IMR-90 (cell line): ENCODE data around the gene OR4F6. TPM values are rescaled to one million over a fixed set of nuclear protein-coding genes. Genes with fewer than 3 reads are reported as not detected.
A peak's percentile ranks its signal among the peaks of the same experiment; 100 is the strongest.

ENCODE experiments used
- ATAC-seq: fragments of 200-7000 bp; cut with Tn5 transposase; 2 replicates; pipeline ENCODE4 v1.9.1; 2020; ENCODE audit warnings: low read depth, mild to moderate bottlenecking, moderate library complexity
- BruUV-seq: library from RNA; stranded (reverse); fragments of 400-500 nt; replicated peaks from 2 replicates; lab custom pipeline; 2021; lab: Mats Ljungman, UMichigan
- CTCF ChIA-PET: fragments of 300-600 bp; formaldehyde crosslinking; extraction: SDS; loops from one replicate; lab custom pipeline; 2021; ENCODE audit warnings: antibody characterized with exemption; lab: Yijun Ruan, JAX
- POLR2A ChIA-PET: fragments of 300-600 bp; sonication (Branson Sonifier 250); formaldehyde crosslinking; loops from one replicate; lab custom pipeline; 2022; ENCODE audit warnings: antibody characterized with exemption; ENCODE audit not compliant: unreplicated experiment; lab: Charles Lee
- DNase-seq: peaks from one replicate; pipeline ENCODE4 v3.0.0; 2013
- H2AFZ ChIP-seq: replicated peaks from 2 replicates; pipeline ENCODE3; 2013; ENCODE audit warnings: low read length, mild to moderate bottlenecking; ENCODE audit not compliant: poor library complexity
- H2AK5ac ChIP-seq: 2 replicates; pipeline ENCODE4 v1.6.1; 2013; ENCODE audit warnings: low read depth, low read length, inconsistent platforms
- H2AK9ac ChIP-seq: replicated peaks from 2 replicates; pipeline ENCODE3; 2013; ENCODE audit warnings: mild to moderate bottlenecking, low read depth, low read length, moderate library complexity; ENCODE audit not compliant: poor library complexity
- H2BK120ac ChIP-seq: 2 replicates; pipeline ENCODE4 v1.6.1; 2013; ENCODE audit warnings: low read depth, low read length, inconsistent platforms
- H2BK15ac ChIP-seq: 3 replicates; pipeline ENCODE4 v1.6.1; 2013; ENCODE audit warnings: low read depth, low read length, inconsistent platforms
- H2BK20ac ChIP-seq: 2 replicates; pipeline ENCODE4 v1.6.1; 2013; ENCODE audit warnings: low read depth, mild to moderate bottlenecking, inconsistent platforms, low read length, moderate library complexity
- H2BK5ac ChIP-seq: 2 replicates; pipeline ENCODE4 v1.6.1; 2013; ENCODE audit warnings: mild to moderate bottlenecking, low read depth, low read length, inconsistent platforms; ENCODE audit not compliant: poor library complexity, severe bottlenecking
- H3K14ac ChIP-seq: replicated peaks from 2 replicates; pipeline ENCODE4 v1.6.1; 2013; ENCODE audit warnings: low read depth, low read length, inconsistent platforms
- H3K18ac ChIP-seq: 2 replicates; pipeline ENCODE4 v1.6.1; 2013; ENCODE audit warnings: low read depth, low read length, control low read depth
- H3K23ac ChIP-seq: 2 replicates; pipeline ENCODE4 v1.6.1; 2013; ENCODE audit warnings: low read depth, low read length, inconsistent platforms
- H3K27ac ChIP-seq: 2 replicates; pipeline ENCODE4 v1.5.1; 2013; ENCODE audit warnings: mild to moderate bottlenecking, control low read depth, low read length; ENCODE audit not compliant: insufficient read depth
- H3K27me3 ChIP-seq: 2 replicates; pipeline ENCODE4 v1.6.1; 2013; ENCODE audit warnings: low read length; ENCODE audit not compliant: control insufficient read depth, insufficient read depth
- H3K36me3 ChIP-seq: 2 replicates; pipeline ENCODE4 v1.6.1; 2013; ENCODE audit warnings: low read length, mixed read lengths; ENCODE audit not compliant: control insufficient read depth, insufficient read depth
- H3K4ac ChIP-seq: 2 replicates; pipeline ENCODE4 v1.6.1; 2013; ENCODE audit warnings: low read depth, low read length, inconsistent platforms
- H3K4me1 ChIP-seq: 2 replicates; pipeline ENCODE4 v1.6.1; 2013; ENCODE audit warnings: low read length, mixed read lengths; ENCODE audit not compliant: control insufficient read depth, insufficient read depth
- H3K4me2 ChIP-seq: 2 replicates; pipeline ENCODE4 v1.6.1; 2013; ENCODE audit warnings: low read depth, mild to moderate bottlenecking, control low read depth, low read length, moderate library complexity
- H3K4me3 ChIP-seq: 2 replicates; pipeline ENCODE4 v1.5.1; 2013; ENCODE audit warnings: low read depth, mild to moderate bottlenecking, control low read depth, low read length, moderate library complexity; ENCODE audit not compliant: insufficient read depth
- H3K56ac ChIP-seq: 2 replicates; pipeline ENCODE4 v1.6.1; 2013; ENCODE audit warnings: low read length, inconsistent platforms; ENCODE audit not compliant: insufficient read depth; ENCODE audit errors: extremely low read depth
- H3K79me1 ChIP-seq, 2 experiments: 2 replicates each; pipeline ENCODE4 v1.6.1; 2013; ENCODE audit warnings: low read length in 2 of 2, inconsistent platforms in 1 of 2, low read depth in 1 of 2
- H3K9ac ChIP-seq: 2 replicates; pipeline ENCODE4 v1.6.1; 2013; ENCODE audit warnings: low read depth, low read length, control low read depth
- H3K9me1 ChIP-seq: 2 replicates; pipeline ENCODE4 v1.6.1; 2013; ENCODE audit warnings: low read length, inconsistent platforms; ENCODE audit not compliant: insufficient read depth
- H3K9me3 ChIP-seq: 2 replicates; pipeline ENCODE4 v1.6.1; 2013; ENCODE audit warnings: low read length; ENCODE audit not compliant: control insufficient read depth, insufficient read depth
- H4K20me1 ChIP-seq: 2 replicates; pipeline ENCODE4 v1.6.1; 2013; ENCODE audit warnings: low read length, inconsistent platforms; ENCODE audit not compliant: insufficient read depth
- H4K5ac ChIP-seq: 2 replicates; pipeline ENCODE4 v1.6.1; 2013; ENCODE audit warnings: mild to moderate bottlenecking, low read depth, low read length, control low read depth
- H4K8ac ChIP-seq, 2 experiments: 2 replicates each; pipeline ENCODE4 v1.6.1; 2013; ENCODE audit warnings: low read depth in 2 of 2, low read length in 2 of 2, control low read depth in 1 of 2, inconsistent platforms in 1 of 2
- H4K91ac ChIP-seq: 2 replicates; pipeline ENCODE4 v1.6.1; 2013; ENCODE audit warnings: low read depth, low read length, inconsistent platforms; ENCODE audit not compliant: insufficient read depth
- CHD1 ChIP-seq: IDR thresholded peaks from 2 replicates; pipeline ENCODE4 v1.6.1; 2012; ENCODE audit warnings: low read depth, low read length, improper control_type of control experiment
- CTCF ChIP-seq: conservative IDR thresholded peaks from 2 replicates; pipeline ENCODE4 v1.5.1; 2012; ENCODE audit warnings: mild to moderate bottlenecking, low read depth, low read length, improper control_type of control experiment
- FOS ChIP-seq: fragments of 150-350 bp; IDR thresholded peaks from 2 replicates; pipeline ENCODE4 v1.6.1; 2016; ENCODE audit warnings: low read depth, low read length
- MXI1 ChIP-seq: IDR thresholded peaks from 2 replicates; pipeline ENCODE4 v1.6.1; 2012; ENCODE audit warnings: low read depth, mild to moderate bottlenecking, low read length, moderate library complexity, borderline replicate concordance
- WGBS, 2 experiments: methylation state at CpG; one replicate each; pipeline versions ENCODE4 v1.1.5 to v1.1.7; 2013; ENCODE audit warnings: missing lambda C conversion rate in 2 of 2; ENCODE audit not compliant: insufficient read length in 1 of 2; ENCODE audit errors: extremely low coverage in 2 of 2; 5-methylcytosine and 5-hydroxymethylcytosine counted together
- dilution Hi-C: fragments of 300-500 bp; cut with HindIII; formaldehyde crosslinking; loops from one replicate; pipeline ENCODE4 v1.14.3; 2018; ENCODE audit warnings: low sequenced_read_pairs; ENCODE audit not compliant: unreplicated experiment
- in situ Hi-C: fragments of 300-500 bp; cut with MboI; formaldehyde crosslinking; loops from 3 replicates; pipeline ENCODE4 v1.14.3; 2019; ENCODE audit warnings: low sequenced_read_pairs, inconsistent platforms, mixed read lengths
- intact Hi-C: fragments of 100-400 bp; cut with micrococcal nuclease; formaldehyde crosslinking; loops from 2 replicates; pipeline ENCODE4 v1.10.0; 2022
- polyA plus RNA-seq, 3 experiments: library from polyadenylated mRNA; depleted of rRNA; stranded (reverse); fragments of >200 nt; gene quantifications; 2 replicates each; pipeline ENCODE4 v1.2.3, GENCODE V29; 2012; ENCODE audit warnings: low replicate concordance in 1 of 3
- total RNA-seq: library from RNA; depleted of rRNA; stranded (reverse); fragments of >200 nt; gene quantifications from 2 replicates; pipeline ENCODE4 v1.2.3, GENCODE V29; 2012

The OR4F6 gene
- total and polyA plus RNA-seq, 2 of the 4 experiments (the other 2 are of a cell fraction) = not detected

GRCh38 chr15:101841656-101842055 lies 38.3 kb downstream of the OR4F6 start:
- ATAC-seq = no peak
- dilution Hi-C loops (no loop called here), intact Hi-C loops (no loop called here), in situ Hi-C loops (no loop called here)
- H3K18ac ChIP-seq = no peak overlapping the region; the same call in 1 of the 2 replicates
- H2BK120ac ChIP-seq = no peak overlapping the region
- TF ChIP-seq MXI1 = no peak
- TF ChIP-seq CTCF = no peak
- TF ChIP-seq CHD1 = no peak
- no peak for TF ChIP-seq FOS
- H2AK9ac ChIP-seq = no peak overlapping the region
- no peaks in the 10 kb centered on the region for H3K4me1 ChIP-seq
- no TSS peak for BruUV-seq
- H2BK20ac ChIP-seq = no peak overlapping the region
- H2AK5ac ChIP-seq = no peak overlapping the region
- H3K14ac ChIP-seq = no peak overlapping the region
- peak overlapping the region; percentile 51 for H2AFZ ChIP-seq
- no peak overlapping the region for H3K4ac ChIP-seq
- no peak overlapping the region for H3K9ac ChIP-seq
- H3K36me3 ChIP-seq = no peaks in the 10 kb centered on the region
- H3K27ac ChIP-seq = no peak overlapping the region
- ChIA-PET CTCF (no interaction called here), POLR2A (no interaction called here)
- no peaks in the 10 kb centered on the region for H4K20me1 ChIP-seq
- H4K5ac ChIP-seq = no peak overlapping the region
- no peaks in the 10 kb centered on the region for H3K9me3 ChIP-seq
- H3K4me3 ChIP-seq = no peak overlapping the region
- WGBS, 2 experiments = no CpG with 5 or more reads among the region's 3 CpGs
- no peak overlapping the region for H2BK15ac ChIP-seq
- no peak overlapping the region for H4K8ac ChIP-seq
- H3K27me3 ChIP-seq = no peaks in the 10 kb centered on the region
- H2BK5ac ChIP-seq = no peak overlapping the region
- no peak for DNase-seq
- H3K23ac ChIP-seq = no peak overlapping the region
- H3K56ac ChIP-seq = no peak overlapping the region
- H4K91ac ChIP-seq = no peak overlapping the region
- no peaks in the 10 kb centered on the region for H3K9me1 ChIP-seq
- H3K4me2 ChIP-seq = no peak overlapping the region
- no peaks in the 10 kb centered on the region for H3K79me1 ChIP-seq
